ENCODE data around the gene FRMPD4.

- TF ChIP-seq CTCF (IDR thresholded peaks at IDR 0.05) (no peak), ZFX (IDR thresholded peaks at IDR 0.05; ENCODE audit: borderline replicate concordance) (no peak)
Measured at GRCh38 chrX:12661464-12661863, 523.2 kb downstream of the FRMPD4 start.

All from 22Rv1 (cell line).